Measurements from ENCODE around the gene LRTM1. TPM values are rescaled to one million over a fixed set of nuclear protein-coding genes. Genes with fewer than 3 reads are reported as not detected.

The LRTM1 gene
- total RNA-seq, 2 donors from 2014 or later, result 2.0 TPM; not detected in 1

GRCh38 chr3:54895613-54896012 lies 32.2 kb downstream of the LRTM1 start:
- DNase-seq (ENCODE audit: low spot score), result no peak
- Histone ChIP-seq H3K27me3 (replicated peaks; ENCODE audit: insufficient read depth) (no peaks in the 10 kb centered on the region), H3K36me3 (no peaks in the 10 kb centered on the region), H3K4me1 (replicated peaks) (peaks cover 3% of the 10 kb centered on the region), H3K4me3 (no peak overlapping the region), H3K9me3 (no peaks in the 10 kb centered on the region), H3K27ac (no peak overlapping the region)
- WGBS, result 100% methylated on average over 4 of the region's 4 CpGs
- TF ChIP-seq POLR2A (IDR thresholded peaks at IDR 0.05) (no peak), CTCF (IDR thresholded peaks at IDR 0.05) (no peak), POLR2AphosphoS5 (IDR thresholded peaks at IDR 0.05) (no peak)
- intact Hi-C loops (cut with DNase I), result no loop called here

- no peak for TF ChIP-seq POLR2AphosphoS5 (IDR thresholded peaks at IDR 0.05)
- 89% methylated on average over 2 of the region's 2 CpGs for WGBS
- H3K36me3 ChIP-seq, result no peaks in the 10 kb centered on the region
- no peak for DNase-seq (ENCODE audit: low spot score)
- intact Hi-C loops (cut with DNase I), result loop anchor here (5.0 kb wide), 1 partner anchor 60 kb away; no protein-coding TSS in a partner anchor
- no peaks in the 10 kb centered on the region for H3K9me3 ChIP-seq
- H3K4me1 ChIP-seq (replicated peaks), result peaks cover 3% of the 10 kb centered on the region
- no peaks in the 10 kb centered on the region for H3K27me3 ChIP-seq (replicated peaks; ENCODE audit: insufficient read depth)
- H3K27ac ChIP-seq, result peak overlapping the region in 1 of 2 donors; percentile 45
- no peak overlapping the region for H3K4me3 ChIP-seq
These were observed 35.7 kb downstream of the LRTM1 start for GRCh38 chr3:54892168-54892567.

- H3K27me3 ChIP-seq (replicated peaks; ENCODE audit: insufficient read depth), result no peaks in the 10 kb centered on the region
- no peak overlapping the region for H3K4me3 ChIP-seq
- intact Hi-C loops (cut with DNase I), result loop anchor here (5.0 kb wide), 1 partner anchor 61 kb away; no protein-coding TSS in a partner anchor
- no peaks in the 10 kb centered on the region for H3K9me3 ChIP-seq
- peak in 3 of 4 experiments; percentile 20 to 71 (median 64) for TF ChIP-seq CTCF (IDR thresholded peaks at IDR 0.05)
- peak; percentile 94 for TF ChIP-seq POLR2AphosphoS5 (IDR thresholded peaks at IDR 0.05)
- no peak for TF ChIP-seq POLR2A (IDR thresholded peaks at IDR 0.05)
- DNase-seq (ENCODE audit: low spot score), result peak; percentile 92
- no peaks in the 10 kb centered on the region for H3K36me3 ChIP-seq
- peak overlapping the region; percentile 45 to 48 for H3K27ac ChIP-seq
- H3K4me1 ChIP-seq (replicated peaks), result peaks cover 3% of the 10 kb centered on the region
- 5% methylated on average over 5 of the region's 5 CpGs for WGBS
These were observed 36.3 kb downstream of the LRTM1 start for GRCh38 chr3:54891540-54891897.

- no peak for DNase-seq (ENCODE audit: low spot score)
- Histone ChIP-seq H3K27ac (no peak overlapping the region), H3K4me1 (replicated peaks) (peaks cover 3% of the 10 kb centered on the region), H3K27me3 (replicated peaks; ENCODE audit: insufficient read depth) (no peaks in the 10 kb centered on the region), H3K4me3 (no peak overlapping the region), H3K9me3 (no peaks in the 10 kb centered on the region), H3K36me3 (no peaks in the 10 kb centered on the region)
- intact Hi-C loops (cut with DNase I), result loop anchor here (5.0 kb wide), 1 partner anchor 63 kb away; no protein-coding TSS in a partner anchor
- TF ChIP-seq POLR2AphosphoS5 (IDR thresholded peaks at IDR 0.05) (no peak), POLR2A (IDR thresholded peaks at IDR 0.05) (no peak), CTCF (IDR thresholded peaks at IDR 0.05) (no peak)
- 97% methylated on average over 3 of the region's 3 CpGs for WGBS
These were observed 38.1 kb downstream of the LRTM1 start for GRCh38 chr3:54889731-54890130.

- H3K27me3 ChIP-seq (replicated peaks; ENCODE audit: insufficient read depth), result no peaks in the 10 kb centered on the region
- peaks cover 3% of the 10 kb centered on the region for H3K4me1 ChIP-seq (replicated peaks)
- TF ChIP-seq POLR2AphosphoS5 (IDR thresholded peaks at IDR 0.05) (peak; percentile 80), CTCF (IDR thresholded peaks at IDR 0.05) (no peak)
- no peak overlapping the region for H3K4me3 ChIP-seq
- peak; percentile 45 for DNase-seq (ENCODE audit: low spot score)
- H3K36me3 ChIP-seq, result no peaks in the 10 kb centered on the region
- intact Hi-C loops (cut with DNase I), result no loop called here
- H3K9me3 ChIP-seq, result no peaks in the 10 kb centered on the region
- 64% methylated on average over 1 of the region's 1 CpG for WGBS
- no peak overlapping the region for H3K27ac ChIP-seq
These were observed 39.0 kb downstream of the LRTM1 start for GRCh38 chr3:54888873-54889272.
